HG03280 (cell line): ENCODE data around the gene TMEM267.
"Not testable (repeated sequence)": the region's sequence is repeated elsewhere in the genome, so short reads cannot be mapped to it uniquely, and the experiment has no call there.

ENCODE experiments used
- ATAC-seq: cut with Tn5 transposase; IDR thresholded peaks from one replicate; pipeline ENCODE4 v1.9.1; 2021; ENCODE audit warnings: mild to moderate bottlenecking, moderate library complexity; ENCODE audit not compliant: unreplicated experiment

TMEM267 gene

DNA sequence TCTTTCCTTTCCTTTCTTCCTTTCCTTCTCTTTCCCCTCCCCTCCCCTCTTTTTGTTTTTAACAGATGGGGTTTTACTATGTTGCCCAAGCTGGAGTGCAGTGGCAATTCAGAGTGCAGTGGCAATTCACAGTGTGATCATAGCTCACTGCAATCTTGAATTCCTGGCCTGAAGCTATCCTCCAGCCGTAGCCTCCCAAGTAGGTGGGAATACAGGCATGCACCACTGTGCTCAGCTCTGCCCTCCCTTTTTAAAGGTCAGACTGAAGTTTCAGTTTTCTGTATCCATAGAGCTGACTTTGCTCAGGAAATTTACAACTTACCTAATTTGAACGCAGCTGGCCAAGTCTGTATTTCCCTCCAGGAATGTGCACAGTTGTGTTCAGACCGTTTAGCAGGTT lies 72.2 kb downstream of the TMEM267 start:
- ATAC-seq: no peak

DNA sequence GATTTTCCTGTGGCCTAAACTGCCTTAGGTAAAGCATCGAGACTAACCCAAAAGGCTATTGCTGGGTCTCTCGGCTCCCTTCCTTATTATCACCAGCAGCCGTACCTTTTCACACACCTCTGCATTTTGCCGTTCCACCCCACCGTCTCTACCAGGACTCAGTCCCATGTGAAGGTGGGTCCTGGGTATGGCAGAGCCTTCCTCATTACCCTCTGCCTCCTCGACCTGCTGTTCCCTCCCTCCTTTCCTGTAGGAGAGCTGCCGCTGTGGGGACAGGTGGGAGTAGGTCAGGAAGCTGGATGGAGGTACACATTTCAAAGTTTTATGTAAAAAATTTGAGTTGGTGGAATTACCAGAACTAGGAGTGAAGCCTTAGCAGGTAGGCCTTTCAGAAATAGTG lies 73.3 kb downstream of the TMEM267 start:
- ATAC-seq: no peak

DNA sequence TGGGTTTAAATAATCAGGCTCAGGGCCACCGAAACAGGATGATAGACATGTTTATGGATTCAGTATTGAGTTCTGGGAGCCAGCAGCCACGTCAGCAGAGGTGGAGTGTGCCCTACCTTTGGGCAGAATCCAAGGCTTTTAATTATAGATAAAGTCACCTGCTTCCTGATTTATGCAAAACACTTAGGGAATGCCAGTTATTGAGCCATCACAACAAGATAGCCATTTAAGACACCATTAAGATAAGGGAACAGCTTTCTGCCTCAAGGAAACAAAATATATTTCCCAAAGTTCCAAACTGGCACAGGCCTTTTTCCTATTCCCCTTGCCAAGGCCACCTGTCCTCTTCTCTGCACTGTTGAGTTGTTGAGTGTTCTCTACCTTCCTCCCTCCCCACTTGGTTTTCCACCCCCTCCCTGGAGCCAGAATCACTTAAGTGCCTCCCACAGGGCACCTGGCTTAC lies 73.8 kb downstream of the TMEM267 start:
- ATAC-seq: no peak

DNA sequence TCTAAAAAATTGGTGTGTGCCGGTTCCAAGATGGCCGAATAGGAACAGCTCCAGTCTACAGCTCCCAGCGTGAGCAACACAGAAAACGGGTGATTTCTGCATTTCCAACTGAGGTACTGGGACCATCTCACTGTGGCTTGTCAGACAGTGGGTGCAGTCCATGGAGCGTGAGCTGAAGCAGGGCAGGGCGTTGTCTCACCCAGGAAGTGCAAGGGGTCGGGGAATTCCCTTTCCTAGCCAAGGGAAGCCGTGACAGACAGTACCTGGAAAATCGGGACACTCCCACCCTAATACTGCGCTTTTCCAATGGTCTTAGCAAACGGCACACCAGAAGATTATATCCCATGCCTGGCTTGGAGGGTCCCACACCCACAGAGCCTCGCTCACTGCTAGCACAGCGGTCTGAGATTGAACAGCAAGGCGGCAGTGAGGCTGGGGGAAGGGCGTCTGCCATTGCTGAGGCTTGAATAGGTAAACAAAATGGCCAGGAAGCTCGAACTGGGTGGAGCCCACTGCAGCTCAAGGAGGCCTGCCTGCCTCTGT lies 81.1 kb downstream of the TMEM267 start:
- ATAC-seq: not testable (repeated sequence)

DNA sequence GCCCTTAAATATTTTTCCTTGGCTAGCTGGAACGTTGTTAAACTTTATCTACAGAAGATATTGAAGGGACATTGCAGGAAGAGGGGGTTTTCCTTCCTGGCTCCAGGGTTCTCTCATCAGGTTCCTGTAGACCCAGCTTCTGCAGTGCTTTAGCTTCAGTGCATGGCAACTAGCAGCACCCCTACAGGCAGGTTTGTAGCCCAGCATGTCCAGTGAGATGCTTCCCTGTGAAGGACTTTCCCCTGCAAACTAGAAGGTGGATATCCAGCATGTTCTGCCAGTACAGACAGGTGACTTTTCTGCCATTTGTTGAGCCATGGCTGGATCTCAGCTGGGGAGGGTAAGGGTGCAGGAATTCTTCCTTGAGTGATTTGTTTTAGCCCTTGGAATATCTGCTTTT lies 81.8 kb downstream of the TMEM267 start:
- ATAC-seq: no peak

DNA sequence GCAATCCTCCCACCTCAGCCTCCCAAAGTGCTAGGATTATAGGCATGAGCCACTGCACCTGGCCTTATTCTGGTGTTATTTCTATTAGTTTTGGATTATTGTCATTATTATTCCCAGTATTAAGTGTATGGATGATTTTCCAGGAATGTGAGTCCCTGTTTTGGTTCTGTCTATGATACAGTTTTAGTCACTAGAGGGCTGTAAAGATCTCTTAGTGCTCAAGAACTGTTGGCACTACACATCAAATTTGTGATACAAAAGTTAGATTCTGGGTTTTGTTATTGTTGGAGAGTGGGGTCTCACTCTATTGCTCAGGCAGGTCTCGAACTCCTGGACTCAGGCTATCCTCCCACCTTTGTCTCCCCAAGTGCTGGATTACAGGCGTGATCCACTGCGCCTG lies 83.6 kb downstream of the TMEM267 start:
- no peak for ATAC-seq

DNA sequence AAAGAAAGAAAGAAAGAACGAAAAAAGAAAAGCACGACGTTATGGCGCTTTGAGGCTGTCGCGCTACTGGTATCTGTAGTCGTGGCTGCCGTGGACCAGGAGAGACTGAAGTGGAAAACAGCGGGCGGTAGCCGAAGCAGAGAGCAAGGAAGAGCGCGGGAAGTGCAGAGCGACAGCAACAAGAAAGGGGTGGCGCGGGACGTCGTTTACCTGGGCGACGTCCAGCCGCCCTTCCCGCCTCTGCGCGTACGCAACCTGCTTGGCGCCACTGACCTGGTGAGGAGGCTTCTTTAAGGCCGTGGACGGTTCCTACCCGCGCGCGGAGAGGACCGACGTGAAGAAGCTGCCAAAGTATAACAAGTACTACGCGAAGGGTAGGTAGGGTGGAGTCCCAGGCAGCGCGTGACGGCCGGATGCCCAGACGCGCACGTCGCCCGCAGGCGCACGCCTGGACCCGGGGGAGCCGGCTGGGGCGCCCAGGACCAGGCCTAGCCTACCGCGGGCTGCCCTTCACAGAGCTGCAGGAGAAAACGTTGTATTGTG lies 86.8 kb downstream of the TMEM267 start:
- peak; percentile 88 for ATAC-seq
